Keratinocyte (primary cell): Measurements from ENCODE around the gene HOXC9. TPM values are rescaled to one million over a fixed set of nuclear protein-coding genes. Genes with fewer than 3 reads are reported as not detected.

Experiments used
- DNase-seq: peaks from one replicate; pipeline ENCODE4 v3.0.0-alpha.2; 2011; ENCODE audit warnings: low read depth, missing footprints, low spot score
- FAIRE-seq: peaks from 2 replicates; lab custom pipeline; 2011; peaks lifted over from hg19 to GRCh38; lab: Jason Lieb, UNC
- H2AFZ ChIP-seq: 2 replicates; pipeline ENCODE4 v1.6.0; 2012; ENCODE audit warnings: low read length, control low read depth, inconsistent platforms; ENCODE audit not compliant: control insufficient read depth
- H3K27ac ChIP-seq: 2 replicates; pipeline ENCODE4 v1.5.1; 2011; ENCODE audit warnings: low read length; ENCODE audit not compliant: control insufficient read depth, insufficient read depth
- H3K27me3 ChIP-seq: 3 replicates; pipeline ENCODE4 v1.6.0; 2011; ENCODE audit warnings: low read length; ENCODE audit not compliant: control insufficient read depth, insufficient read depth; ENCODE audit errors: extremely low read depth
- H3K36me3 ChIP-seq, 2 experiments: 2 replicates in 1 of 2; 3 replicates in 1 of 2; pipeline ENCODE4 v1.5.1; 2011; ENCODE audit warnings: low read length in 2 of 2, mild to moderate bottlenecking in 1 of 2; ENCODE audit not compliant: control insufficient read depth in 2 of 2, insufficient read depth in 2 of 2; ENCODE audit errors: extremely low read depth in 1 of 2
- H3K4me1 ChIP-seq: 3 replicates; pipeline ENCODE4 v1.5.1; 2011; ENCODE audit warnings: low read length; ENCODE audit not compliant: control insufficient read depth, insufficient read depth; ENCODE audit errors: extremely low read depth
- H3K4me2 ChIP-seq: 3 replicates; pipeline ENCODE4 v1.6.0; 2011; ENCODE audit warnings: low read depth, low read length; ENCODE audit not compliant: control insufficient read depth, insufficient read depth; ENCODE audit errors: extremely low read depth
- H3K4me3 ChIP-seq, 3 experiments: fragments of 200-600 bp in 1 of 3; sonication (generic) in 1 of 3; 2 replicates in 2 of 3; 3 replicates in 1 of 3; pipeline ENCODE4 v1.5.1; 2011 to 2016; ENCODE audit warnings: low read length in 3 of 3, mild to moderate bottlenecking in 3 of 3, control low read depth in 2 of 3, inconsistent platforms in 1 of 3, low read depth in 1 of 3, mixed read lengths in 1 of 3, mixed run types in 1 of 3, moderate library complexity in 1 of 3; ENCODE audit not compliant: control insufficient read depth in 2 of 3, insufficient read depth in 2 of 3; ENCODE audit errors: extremely low read depth in 1 of 3
- H3K79me2 ChIP-seq: 2 replicates; pipeline ENCODE4 v1.6.0; 2012; ENCODE audit warnings: low read length; ENCODE audit not compliant: control insufficient read depth, insufficient read depth
- H3K9ac ChIP-seq: 3 replicates; pipeline ENCODE4 v1.6.0; 2011; ENCODE audit warnings: low read length; ENCODE audit not compliant: control insufficient read depth, insufficient read depth; ENCODE audit errors: extremely low read depth
- H3K9me1 ChIP-seq: 3 replicates; pipeline ENCODE4 v1.6.0; 2011; ENCODE audit warnings: low read length; ENCODE audit not compliant: control insufficient read depth, insufficient read depth; ENCODE audit errors: extremely low read depth
- H3K9me3 ChIP-seq: 2 replicates; pipeline ENCODE4 v1.5.1; 2012; ENCODE audit warnings: low read depth, low read length; ENCODE audit not compliant: control insufficient read depth
- H4K20me1 ChIP-seq: 3 replicates; pipeline ENCODE4 v1.6.0; 2011; ENCODE audit warnings: low read length; ENCODE audit not compliant: control insufficient read depth, insufficient read depth; ENCODE audit errors: extremely low read depth
- CTCF ChIP-seq, 3 experiments: IDR thresholded peaks in 1 of 3; conservative IDR thresholded peaks in 1 of 3; optimal IDR thresholded peaks in 1 of 3; 2 replicates in 2 of 3; 3 replicates in 1 of 3; pipeline versions ENCODE3 to v1.5.1; 2011; ENCODE audit warnings: low read length in 3 of 3, mild to moderate bottlenecking in 3 of 3, moderate library complexity in 2 of 3, control low read depth in 1 of 3, inconsistent platforms in 1 of 3; ENCODE audit not compliant: insufficient read depth in 2 of 3; ENCODE audit errors: extremely low read depth in 1 of 3
- EZH2 ChIP-seq: IDR thresholded peaks from one replicate; pipeline ENCODE4 v1.6.1; 2012; ENCODE audit warnings: inconsistent platforms, mild to moderate bottlenecking, low read length, moderate library complexity
- dilution Hi-C: fragments of 300-500 bp; cut with MboI; formaldehyde crosslinking; loops from one replicate; pipeline ENCODE4 v1.7.0; 2020; ENCODE audit warnings: low sequenced_read_pairs; ENCODE audit not compliant: extremely low pct_ligation_motif_present
- polyA plus RNA-seq, 5 experiments: library from polyadenylated mRNA; depleted of rRNA in 3 of 5; stranded (reverse) in 3 of 5; stranded (forward) in 1 of 5; unstranded in 1 of 5; fragments of >200 nt; gene quantifications; 1 replicate in 1 of 5; 2 replicates in 3 of 5; 3 replicates in 1 of 5; pipeline versions ENCODE4 v1.2.1 to v1.2.3, GENCODE V29; 2011 to 2012; ENCODE audit warnings: missing spikeins in 2 of 5, low read depth in 1 of 5, low replicate concordance in 1 of 5

Gene HOXC9
- polyA plus RNA-seq, 1 donor (not counting 4 experiments of a cell fraction or from before 2014, with no cell fraction given), result 1.8 TPM

- peak overlapping the region in 1 of 3 experiments; percentile 7 for H3K4me3 ChIP-seq
- no peaks in the 10 kb centered on the region for H3K27me3 ChIP-seq
- peak overlapping the region; percentile 42 for H3K27ac ChIP-seq
- DNase-seq, result no peak
- dilution Hi-C loops, result no loop called here
- TF ChIP-seq CTCF (optimal IDR thresholded peaks at IDR 0.05 in 1 of 3, IDR thresholded peaks at IDR 0.05 in 1 of 3, conservative IDR thresholded peaks at IDR 0.05 in 1 of 3; ENCODE audit: extremely low read depth in 1 of 3, insufficient read depth in 2 of 3, low read length in 3 of 3) (no peak), EZH2 (no peak)
- no peaks in the 10 kb centered on the region for H4K20me1 ChIP-seq
- H3K9me1 ChIP-seq, result no peaks in the 10 kb centered on the region
- peak overlapping the region; percentile 30 for H3K9ac ChIP-seq
- H3K4me1 ChIP-seq, result peaks cover 28% of the 10 kb centered on the region
- no peak for FAIRE-seq
- H3K36me3 ChIP-seq, result no peaks in the 10 kb centered on the region
- peaks cover 26% of the 10 kb centered on the region for H3K79me2 ChIP-seq
- no peak overlapping the region for H2AFZ ChIP-seq
- H3K4me2 ChIP-seq, result peak overlapping the region; percentile 44
- H3K9me3 ChIP-seq, result no peaks in the 10 kb centered on the region
Observed at GRCh38 chr12:53977596-53978445, 22.1 kb upstream of the HOXC9 start.

- Histone ChIP-seq H3K27me3 (no peaks in the 10 kb centered on the region), H3K4me2 (peak overlapping the region; percentile 54), H3K27ac (no peak overlapping the region), H3K4me3 (no peak overlapping the region), H3K4me1 (peaks cover 28% of the 10 kb centered on the region), H3K79me2 (peaks cover 23% of the 10 kb centered on the region), H3K9ac (no peak overlapping the region), H4K20me1 (no peaks in the 10 kb centered on the region), H3K9me1 (no peaks in the 10 kb centered on the region), H2AFZ (no peak overlapping the region), H3K36me3 (no peaks in the 10 kb centered on the region), H3K9me3 (no peaks in the 10 kb centered on the region)
- no peak for DNase-seq
- dilution Hi-C loops, result no loop called here
- TF ChIP-seq CTCF (optimal IDR thresholded peaks at IDR 0.05 in 1 of 3, IDR thresholded peaks at IDR 0.05 in 1 of 3, conservative IDR thresholded peaks at IDR 0.05 in 1 of 3; ENCODE audit: extremely low read depth in 1 of 3, insufficient read depth in 2 of 3, low read length in 3 of 3) (no peak), EZH2 (no peak)
- FAIRE-seq, result no peak
Observed at GRCh38 chr12:53978477-53979356, 21.2 kb upstream of the HOXC9 start.
